Dedifferentiated amniotic fluid mesenchymal stem cell (primary cell): Measurements from ENCODE around the gene UBAC1.
"Not testable (repeated sequence)": the region's sequence is repeated elsewhere in the genome, so short reads cannot be mapped to it uniquely, and the experiment has no call there.

ENCODE experiments used
- DNase-seq: peaks from one replicate; pipeline ENCODE4 v3.0.0-alpha.2; 2016; ENCODE audit errors: extremely low spot score

Gene UBAC1

DNA sequence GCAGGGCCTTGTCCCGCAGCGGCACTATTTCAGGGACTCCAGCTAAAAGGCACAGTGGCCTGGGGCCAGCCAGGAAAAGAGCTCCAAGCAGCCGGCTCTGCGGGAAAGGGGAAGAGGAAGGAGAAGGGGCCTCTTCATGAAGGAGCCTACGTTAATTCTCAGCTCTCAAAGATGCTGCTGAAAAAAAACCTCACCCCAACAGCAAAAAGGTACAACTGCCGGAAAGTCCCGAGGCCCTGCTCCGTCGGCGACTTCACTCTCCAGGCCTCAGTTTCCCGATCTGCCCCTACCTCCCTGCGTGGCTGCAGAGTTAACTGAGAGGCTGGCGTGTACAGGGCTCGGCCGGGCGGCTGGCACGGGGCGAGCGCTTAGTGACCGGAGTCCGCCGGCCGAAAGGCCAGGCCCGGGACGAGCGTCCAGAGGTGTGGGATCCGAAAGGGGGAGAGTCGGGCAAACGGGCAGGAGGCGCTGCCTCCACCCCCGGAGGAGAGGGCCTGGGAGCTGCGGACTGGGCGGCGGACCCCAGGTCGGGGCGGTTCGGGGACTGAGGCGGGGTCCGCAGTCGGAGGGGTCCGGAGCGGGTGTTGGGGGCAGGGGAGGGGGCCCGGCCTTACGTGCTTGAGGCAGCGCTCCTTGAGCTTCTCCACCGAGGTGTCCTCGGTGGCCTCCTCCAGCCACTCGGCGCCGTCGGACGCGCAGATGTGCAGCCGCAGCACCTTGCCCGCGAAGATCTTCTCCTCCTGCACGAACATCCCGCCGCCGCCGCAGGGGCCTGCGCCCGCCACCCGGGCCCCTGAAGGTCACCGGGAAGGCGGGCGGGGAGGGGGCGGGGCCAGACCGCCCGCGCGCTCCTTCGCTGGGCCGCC is 529 bp downstream of the UBAC1 start:
- no peak for DNase-seq

DNA sequence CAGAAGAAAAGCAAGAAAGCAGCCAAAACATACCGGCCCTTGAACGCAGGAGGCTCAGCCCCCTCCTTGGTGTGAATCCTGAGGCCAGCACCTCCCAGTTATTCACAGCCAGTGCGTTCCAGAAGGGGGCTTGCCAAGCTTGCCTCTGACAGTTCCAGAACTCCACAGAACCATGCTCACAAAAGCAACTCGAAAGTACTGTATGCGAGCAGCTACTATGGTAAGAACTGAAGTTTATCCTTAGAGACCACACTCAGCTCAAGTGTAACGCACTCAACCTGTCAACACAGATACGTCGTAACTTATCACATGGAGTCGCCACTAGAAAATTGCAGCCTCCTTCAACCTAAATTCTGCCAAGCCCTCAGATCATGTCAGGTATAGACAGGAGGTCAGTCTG is 1.4 kb downstream of the UBAC1 start:
- no peak for DNase-seq

DNA sequence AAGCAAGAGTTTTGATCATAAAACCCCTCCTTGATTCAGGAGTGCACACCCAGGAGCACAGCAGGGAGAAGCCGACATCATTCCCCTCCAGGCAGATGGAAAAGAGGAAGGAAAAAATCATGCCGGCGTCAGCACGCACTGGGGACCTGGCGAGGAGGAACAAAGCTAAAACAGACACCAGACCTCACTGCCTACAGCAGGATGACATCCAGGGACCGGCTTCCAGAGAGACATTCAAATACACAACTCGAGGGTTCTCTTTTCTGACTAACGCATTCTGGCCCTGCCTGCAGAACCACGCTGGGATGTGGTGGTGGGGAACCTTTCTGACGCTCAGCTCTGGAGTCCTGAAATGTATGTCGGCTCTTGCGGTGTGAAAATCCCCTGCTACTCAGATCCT is 2.7 kb downstream of the UBAC1 start:
- DNase-seq: no peak

DNA sequence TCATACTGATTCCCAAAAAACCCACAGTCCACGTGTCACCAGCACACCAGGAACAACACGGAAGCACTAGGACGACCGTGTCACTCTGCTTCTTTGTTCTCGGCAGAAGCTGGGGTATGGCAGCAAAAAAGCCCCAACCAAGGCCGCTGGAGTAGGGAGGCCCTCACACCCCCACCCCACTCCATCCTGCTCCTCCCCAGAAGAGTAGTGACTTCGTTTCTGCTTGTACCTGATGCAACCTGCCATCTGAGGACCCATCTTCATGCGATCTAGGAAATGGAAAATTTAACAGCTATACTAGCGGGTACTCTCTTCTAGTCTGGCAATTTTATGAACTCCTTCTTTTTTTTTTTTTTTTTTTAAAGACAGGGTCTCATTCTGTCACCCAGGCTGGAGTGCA is 3.7 kb downstream of the UBAC1 start:
- no peak for DNase-seq

DNA sequence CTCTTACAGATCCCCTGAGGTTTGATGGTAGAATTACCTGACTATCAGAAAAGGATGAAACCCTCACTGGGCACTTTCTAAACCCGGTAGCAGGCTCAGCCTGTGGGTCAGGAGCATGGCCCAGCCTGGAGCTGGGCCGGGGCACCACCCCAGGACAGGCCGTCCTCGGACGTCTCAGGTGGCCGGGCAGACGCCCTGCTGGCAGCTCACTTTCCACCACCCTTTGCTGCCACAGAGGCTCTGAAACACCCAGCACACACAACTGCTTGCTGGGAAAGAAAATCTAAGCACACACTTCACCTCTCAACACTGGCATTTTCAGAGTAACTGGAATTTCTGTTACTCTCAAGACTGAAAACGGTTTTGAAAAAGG is 4.4 kb downstream of the UBAC1 start:
- DNase-seq: no peak

DNA sequence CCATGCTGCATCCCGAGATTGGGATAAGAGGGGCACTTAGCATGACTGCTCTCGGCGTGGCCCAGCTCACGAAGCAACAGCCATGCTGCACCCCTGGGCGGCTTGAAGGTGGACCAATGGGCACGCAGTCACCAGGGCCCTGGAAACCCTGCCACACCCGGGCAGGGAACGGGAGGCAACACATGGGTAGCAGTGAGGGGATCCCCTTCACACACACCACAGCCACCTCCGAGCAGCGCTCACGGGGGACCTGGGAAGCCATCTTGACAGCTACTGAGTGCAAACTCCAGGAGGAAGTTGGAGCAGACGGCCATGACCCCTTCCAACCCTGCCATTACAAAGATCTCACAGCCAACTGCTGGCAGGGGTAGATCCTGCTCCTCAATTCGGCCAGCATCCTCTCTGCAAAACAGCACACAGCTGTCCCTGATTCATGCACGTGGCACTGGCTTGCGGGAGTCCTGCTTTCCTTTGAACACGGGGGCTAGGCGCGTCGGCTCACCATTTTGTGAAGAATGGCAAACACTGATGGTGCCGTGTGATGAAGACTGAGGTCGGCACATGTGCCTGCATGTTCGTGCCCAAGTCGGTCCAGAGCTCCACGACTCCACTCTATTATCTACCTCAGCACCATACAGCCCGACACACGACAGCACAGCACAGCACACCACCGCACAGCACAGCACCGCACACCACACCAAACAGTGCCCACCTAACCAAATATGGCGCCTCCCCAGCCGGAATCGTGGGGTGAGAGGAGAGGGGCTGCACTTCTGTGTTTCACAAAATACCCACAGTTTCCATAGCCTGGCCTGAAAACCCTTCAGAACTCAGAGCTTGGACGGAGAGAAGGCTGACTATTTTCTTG is 5.0 kb downstream of the UBAC1 start:
- DNase-seq: no peak

DNA sequence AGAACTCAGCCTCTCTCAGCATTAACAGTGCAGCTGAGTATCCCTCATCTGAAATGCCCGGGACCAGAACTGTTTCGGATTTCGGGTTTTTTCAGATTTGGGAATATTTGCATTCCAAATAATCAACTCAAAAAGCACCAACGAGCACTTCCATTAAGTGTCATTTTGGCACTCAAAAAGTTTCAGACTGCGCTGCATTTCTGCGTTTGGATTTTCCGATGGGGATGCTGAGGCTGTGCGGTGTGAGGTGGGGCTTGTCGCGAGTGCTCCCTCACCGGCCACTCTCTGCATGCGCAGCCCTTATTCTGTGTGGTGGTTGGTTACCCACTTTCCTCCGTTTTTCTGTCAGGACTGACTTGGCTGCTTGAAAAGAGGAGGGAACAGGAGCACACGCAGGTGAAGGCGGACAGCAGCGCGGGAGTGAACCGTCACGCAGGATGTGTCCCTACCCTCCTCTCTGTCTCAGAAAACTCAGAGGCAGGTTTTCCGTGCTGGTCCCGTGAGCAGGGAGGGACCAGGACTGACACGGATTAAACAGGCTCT is 8.4 kb downstream of the UBAC1 start:
- DNase-seq: no peak

DNA sequence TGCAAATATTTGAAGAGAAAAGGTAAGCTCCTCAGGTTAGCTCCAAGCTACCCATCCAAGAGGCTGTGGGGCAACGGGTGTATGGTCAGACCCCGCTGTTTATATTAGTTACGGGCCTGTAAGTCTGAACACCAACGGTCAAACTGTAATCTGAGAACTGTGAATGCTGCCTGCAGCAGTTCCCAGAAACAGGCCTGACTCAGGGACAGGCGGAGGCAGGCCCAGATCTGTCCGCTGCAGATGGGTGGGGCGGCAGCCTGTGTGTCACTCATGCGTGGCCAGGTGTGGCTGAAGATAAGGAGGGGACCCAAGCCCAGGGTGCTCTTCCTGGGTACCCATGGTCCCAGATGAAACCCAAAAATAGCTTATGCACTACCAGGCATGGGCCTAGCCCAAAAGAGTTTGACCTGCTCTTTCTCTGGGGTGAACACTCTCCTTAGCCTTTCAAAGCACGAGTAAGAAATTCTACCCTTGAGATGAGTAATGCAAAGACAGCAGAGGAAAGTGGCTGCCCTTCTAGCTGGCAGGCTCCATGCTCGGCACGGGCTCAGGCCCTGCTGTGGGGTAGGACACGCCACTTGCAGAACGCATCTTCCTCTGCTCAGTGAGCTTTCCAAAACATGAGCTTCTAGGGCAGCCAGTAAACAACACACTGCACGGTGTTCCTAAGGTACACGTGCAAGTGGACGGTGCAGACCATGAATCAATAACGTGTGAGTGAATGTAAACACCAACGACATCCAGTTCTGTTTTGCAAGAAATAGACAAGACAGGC is 9.1 kb downstream of the UBAC1 start:
- DNase-seq: no peak

DNA sequence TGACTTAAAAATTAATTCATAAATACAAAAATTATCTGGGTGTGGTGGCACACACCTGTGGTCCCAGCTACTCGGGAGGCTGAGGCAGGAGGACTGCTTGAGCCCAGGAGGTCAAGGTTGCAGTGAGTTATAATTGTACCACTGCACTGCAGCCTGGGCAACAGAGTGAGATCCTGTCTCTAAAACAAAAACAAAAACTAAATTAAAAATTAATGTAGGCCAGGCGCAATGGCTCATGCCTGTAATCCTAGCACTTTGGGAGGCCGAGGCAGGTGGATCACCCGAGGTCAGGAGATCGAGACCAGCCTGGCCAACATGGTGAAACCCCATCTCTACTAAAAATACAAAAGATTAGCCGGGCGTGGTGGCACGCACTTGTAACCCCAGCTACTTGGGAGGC is 9.9 kb downstream of the UBAC1 start:
- not testable (repeated sequence) for DNase-seq

DNA sequence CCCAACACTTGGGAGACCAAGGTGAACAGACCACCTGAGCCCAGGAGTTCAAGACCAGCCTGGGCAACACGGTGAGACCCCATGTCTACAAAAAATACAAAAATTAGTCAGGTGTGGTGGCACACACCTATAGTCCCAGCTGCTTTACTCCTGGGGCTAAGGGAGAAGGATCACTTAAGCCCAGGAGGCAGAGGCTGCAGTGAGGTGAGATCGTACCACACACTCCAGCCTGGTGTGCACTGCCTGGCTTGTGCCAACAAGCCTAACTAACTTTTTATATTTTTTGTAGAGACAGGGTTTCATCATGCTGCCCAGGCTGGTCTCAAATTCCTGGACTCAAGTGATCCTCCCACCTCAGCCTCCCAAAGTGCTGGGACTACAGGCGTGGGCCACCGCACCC is 10.3 kb downstream of the UBAC1 start:
- DNase-seq: not testable (repeated sequence)

DNA sequence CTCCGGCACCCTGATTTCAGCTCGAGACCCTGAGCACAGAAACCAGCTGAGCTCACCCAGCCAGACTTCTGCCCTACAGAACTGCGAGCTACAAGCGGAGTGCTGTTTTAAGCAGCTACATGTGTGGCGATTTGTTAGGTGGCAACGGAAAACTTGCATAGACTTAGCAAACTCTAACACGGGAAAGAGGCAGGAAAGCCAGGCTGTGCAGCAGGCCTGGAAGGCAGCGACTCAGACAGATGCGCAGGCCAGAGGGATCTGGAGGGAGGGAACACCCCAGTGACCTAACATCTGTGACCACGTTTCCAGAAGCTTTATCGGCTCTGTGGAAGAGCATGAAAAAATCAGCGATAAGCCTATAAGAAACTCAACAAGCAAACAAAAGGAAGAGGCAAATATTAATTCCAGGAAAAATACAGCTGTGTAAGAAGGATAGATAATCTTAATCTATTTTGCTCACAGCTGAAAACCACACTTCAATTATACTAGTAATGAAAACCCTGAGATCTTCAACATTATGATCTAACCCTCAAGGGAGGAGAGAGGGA is 11.0 kb downstream of the UBAC1 start:
- DNase-seq: no peak

DNA sequence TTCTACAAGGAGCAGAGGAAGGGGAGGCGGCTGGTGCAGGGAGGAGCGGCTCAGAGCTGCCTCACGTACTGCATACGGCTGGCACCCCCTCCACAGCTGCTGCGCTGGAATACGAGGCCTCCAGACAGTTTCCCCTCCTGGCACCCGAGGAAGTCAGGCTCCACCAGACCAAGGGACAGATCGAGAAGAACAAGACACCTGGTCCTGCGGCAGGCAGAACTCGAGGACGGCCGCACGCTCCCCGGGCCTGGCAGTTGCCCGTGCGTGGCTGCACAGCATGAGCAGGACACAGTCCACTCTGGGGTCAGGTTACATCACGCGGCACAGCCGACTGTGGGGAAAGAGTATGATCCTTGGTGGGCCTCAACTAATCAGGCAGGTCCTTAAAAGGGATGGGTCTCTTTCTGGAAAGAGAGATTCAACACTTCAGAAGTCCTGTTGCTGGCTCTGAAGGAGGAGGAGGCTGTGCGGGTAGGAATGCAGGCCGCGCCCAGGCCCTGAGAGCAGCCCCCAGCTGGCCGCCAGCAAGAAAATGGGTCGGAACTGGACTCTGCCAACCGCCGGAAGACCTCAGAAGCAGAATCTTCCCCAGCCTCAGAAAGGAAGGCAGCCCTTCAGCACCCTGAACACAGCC is 11.6 kb downstream of the UBAC1 start:
- DNase-seq: no peak

DNA sequence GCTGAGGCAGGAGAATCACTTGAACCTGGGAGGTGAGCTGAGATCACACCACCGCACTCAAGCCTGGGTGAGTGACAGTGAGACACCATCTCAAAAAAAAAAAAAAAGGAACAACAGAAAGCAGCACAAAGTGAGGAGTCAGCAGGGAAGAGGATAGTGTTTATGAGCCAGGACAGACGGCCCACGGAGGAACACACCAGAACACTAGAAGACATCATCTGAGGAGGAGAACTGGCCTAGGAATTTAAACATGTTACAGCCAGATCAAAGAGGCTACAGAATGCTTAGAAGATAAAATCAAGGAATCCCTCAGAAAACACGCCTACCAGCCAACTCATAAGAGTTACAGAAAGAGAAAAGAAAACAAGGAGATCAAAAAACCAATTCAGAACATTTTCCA is 12.2 kb downstream of the UBAC1 start:
- DNase-seq: no peak

DNA sequence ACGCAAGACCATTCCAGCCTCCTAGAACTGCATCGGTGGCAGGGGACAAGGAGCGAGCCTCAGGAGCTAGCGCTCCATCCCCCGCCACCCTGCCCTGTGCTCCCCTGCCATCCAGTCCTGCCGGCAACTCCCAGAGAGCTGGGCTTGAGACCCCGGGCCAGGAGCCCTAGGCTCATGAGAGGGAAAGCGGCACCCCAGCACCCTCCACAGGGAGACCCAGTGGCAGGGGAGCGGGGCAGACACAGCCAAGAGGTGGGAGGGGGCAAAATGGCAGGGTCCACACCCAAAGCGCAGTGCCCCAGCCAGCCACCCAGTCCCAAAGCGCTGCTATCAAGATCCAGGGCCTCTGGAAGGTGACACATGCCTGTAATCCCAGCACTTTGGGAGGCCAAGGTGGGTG is 12.7 kb downstream of the UBAC1 start:
- no peak for DNase-seq

DNA sequence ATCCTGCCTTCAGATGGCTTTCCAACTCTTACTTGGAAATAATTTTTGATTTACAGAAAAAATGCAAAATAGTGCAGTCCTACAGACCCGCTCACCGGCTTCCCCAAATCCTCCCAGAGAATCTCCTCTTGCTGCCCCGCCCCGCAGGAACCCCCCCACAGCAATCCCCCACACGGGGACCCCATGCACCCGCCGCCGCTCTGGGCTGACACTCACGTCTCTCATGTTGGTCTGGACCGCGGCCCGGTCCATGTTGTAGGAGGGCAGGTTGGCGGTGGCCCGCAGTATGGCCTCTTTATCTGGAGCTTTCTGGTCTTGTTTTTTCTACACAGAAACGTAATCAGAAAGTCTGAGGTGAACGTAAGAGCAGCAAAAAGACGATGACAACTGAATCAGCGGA is 13.6 kb downstream of the UBAC1 start:
- DNase-seq: no peak

DNA sequence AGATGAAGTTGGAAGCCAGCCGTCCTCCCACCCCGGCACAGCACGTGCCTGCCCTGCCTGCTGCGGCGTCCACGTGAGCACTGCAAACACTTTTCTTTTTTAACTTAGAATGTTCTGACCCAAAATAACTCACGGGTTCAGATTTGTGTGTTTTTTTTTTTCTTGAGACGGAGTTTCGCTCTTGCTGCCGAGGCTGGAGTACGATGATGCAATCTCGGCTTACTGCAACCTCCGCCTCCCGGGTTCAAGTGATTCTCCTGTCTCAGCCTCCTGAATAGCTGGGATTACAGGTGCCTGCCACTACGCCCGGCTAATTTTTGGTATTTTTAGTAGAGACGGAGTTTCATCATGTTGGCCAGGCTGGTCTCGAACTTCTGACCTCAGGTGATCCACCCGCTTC is 14.1 kb downstream of the UBAC1 start:
- DNase-seq: not testable (repeated sequence)

DNA sequence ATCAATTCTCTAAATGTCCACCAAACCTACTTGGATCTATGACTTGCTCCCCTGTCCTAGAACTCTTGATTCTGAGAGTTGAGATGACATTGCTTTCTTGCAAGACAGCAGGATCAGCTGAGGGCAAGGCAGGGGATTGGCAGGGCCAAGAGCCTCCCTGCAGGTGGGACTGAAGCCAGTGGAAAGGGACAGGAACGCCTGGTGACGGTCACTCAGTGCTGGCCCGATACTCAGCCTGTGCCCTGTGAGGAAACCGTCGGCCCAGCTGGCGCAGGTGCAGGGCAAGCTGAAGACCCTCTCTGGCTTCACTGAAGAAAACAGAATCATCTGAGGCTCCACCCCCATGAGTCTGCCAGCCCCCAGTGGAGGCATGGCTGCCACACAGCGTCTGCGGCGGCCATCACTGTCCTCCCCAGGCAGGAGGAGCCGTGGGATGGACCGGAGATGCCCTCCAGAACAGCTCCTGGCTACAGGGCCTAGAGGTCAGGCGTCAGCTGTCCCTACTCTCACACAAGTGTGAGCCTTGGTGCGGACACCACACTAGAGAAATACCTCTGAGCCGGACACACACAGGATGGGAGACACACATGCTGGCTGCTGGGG is 14.7 kb downstream of the UBAC1 start:
- DNase-seq: no peak

DNA sequence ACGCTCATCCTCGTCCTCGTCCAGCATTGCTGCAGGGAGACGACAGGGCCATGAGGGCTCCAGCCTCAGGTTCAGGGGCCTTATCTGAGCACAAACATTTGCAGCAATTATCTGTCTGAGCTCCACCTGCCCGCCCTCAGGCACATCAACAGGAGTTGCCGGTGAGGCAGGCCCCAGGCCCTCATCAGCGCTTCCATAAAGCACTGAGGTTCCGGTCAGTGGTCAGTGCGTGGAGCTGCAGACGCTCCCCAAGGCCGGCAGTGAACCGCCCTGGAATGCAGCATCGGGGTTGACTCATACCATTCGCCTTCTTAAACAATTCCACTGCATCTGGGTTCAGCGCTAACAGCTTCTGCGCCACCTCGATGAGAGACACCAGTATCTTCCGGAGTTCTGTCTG is 15.2 kb downstream of the UBAC1 start:
- DNase-seq: no peak

DNA sequence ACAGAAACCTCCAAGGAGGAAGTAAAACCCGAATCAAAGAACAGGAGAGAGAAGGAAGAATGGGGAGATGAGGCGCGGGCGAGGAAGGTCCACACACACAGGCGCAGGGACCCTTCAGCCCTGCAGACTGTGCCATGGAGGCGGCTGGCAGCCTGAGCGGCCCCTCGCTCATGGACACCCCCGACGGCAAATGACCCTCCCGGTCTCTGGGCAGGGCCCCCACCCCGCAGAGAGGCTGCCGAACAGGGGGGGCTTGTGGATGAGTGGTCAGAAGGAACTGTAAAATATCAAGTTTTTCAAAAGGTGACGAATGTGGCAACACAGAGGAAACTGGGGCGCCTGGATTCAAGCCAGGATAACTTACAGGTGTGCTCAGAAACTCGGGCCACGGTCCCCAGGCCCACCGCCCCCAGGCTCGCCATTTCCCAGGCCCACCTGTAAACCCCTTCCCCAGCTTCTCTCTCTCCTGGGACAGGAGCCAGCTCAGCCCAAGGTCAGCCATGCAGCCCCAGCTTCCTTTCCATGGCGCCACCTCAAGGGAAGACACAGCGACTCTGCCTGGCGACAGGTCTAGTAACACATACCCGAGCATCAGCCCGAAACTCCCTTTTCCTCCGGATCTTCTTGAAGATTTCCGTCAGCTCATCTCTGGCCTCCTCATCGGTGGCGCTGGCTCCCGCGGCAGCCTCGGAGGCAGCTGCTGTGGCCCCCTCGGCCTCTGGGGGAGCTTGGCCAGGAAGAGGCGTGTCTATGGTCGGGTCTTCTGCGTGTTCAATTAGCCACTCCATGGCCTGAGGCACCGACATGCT is 16.5 kb downstream of the UBAC1 start:
- no peak for DNase-seq

DNA sequence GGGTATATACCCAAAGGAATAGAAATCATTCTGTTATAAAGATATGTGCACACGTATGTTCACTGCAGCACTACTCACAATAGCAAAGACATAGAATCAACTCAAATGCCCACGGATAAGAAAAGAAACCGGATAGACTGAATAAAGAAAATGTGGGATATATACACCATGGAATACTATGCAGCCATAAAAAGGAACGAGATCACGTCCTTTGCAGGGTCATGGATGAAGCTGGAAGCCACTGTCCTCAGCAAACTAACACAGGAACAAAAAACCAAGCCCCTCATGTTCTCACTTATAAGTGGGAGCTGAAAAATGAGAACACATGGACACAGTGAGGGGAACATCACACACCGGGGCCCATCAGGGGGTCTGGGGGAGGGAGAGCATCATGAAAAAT is 17.6 kb downstream of the UBAC1 start:
- DNase-seq: not testable (repeated sequence)
